ENCODE measurements around the gene ATP10B.

The ATP10B gene

DNA sequence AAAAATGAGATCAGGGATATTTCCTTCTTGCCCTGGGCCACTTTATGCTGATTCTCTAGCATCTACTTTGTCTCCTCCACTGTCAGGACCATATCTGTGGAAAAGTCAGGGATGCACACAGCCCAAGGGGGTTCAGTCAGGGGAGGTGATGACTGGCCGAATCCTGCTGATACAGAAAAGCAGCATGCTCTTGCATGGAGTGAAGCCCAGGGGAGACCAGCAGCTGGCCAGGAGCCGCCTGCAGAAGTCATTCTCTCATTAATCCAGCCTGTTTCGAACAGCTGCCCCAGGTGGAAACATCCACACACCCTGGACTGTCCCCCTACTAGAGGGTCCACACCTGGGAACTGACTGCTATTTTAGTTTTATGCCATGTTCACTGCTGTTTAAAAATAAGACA lies 177.1 kb downstream of the ATP10B start:
- TF ChIP-seq CTCF (IDR thresholded peaks at IDR 0.05; ENCODE audit: insufficient read depth, low read depth, low read length, missing control alignments) = no peak
- no peak for DNase-seq (ENCODE audit: low read depth)
- no peak overlapping the region for H3K4me3 ChIP-seq (ENCODE audit: low read length)

GRCh38 chr5:160672521-160672920 lies 179.5 kb downstream of the ATP10B start:
- TF ChIP-seq CTCF (IDR thresholded peaks at IDR 0.05; ENCODE audit: insufficient read depth, low read depth, low read length, missing control alignments) = no peak
- no peak overlapping the region for H3K4me3 ChIP-seq (ENCODE audit: low read length)
- no peak for DNase-seq (ENCODE audit: low read depth)

GRCh38 chr5:160668356-160668755 lies 183.7 kb downstream of the ATP10B start:
- TF ChIP-seq CTCF (IDR thresholded peaks at IDR 0.05; ENCODE audit: insufficient read depth, low read depth, low read length, missing control alignments) = no peak
- no peak overlapping the region for H3K4me3 ChIP-seq (ENCODE audit: low read length)
- DNase-seq (ENCODE audit: low read depth) = no peak

DNA sequence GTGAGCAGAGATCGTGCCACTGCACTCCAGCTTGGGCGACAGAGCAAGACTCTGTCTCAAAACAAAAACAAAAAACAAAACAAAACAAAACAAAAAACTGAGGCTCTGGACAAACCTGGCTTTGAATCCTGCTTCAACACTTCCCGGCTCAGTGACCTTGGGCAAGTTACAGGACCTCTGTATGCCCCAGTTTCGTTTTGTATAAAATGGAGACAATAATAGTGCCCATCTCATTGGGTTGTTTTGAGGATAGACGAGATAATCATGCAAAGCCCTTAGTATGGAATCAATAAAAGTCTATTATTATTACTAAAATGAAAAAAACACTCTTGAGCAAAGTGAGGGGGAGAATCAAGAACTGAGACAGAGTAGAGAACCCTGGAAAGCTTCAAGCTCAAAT lies 184.9 kb downstream of the ATP10B start:
- no peak for TF ChIP-seq CTCF (IDR thresholded peaks at IDR 0.05; ENCODE audit: insufficient read depth, low read depth, low read length, missing control alignments)
- H3K4me3 ChIP-seq (ENCODE audit: low read length) = no peak overlapping the region
- DNase-seq (ENCODE audit: low read depth) = no peak

DNA sequence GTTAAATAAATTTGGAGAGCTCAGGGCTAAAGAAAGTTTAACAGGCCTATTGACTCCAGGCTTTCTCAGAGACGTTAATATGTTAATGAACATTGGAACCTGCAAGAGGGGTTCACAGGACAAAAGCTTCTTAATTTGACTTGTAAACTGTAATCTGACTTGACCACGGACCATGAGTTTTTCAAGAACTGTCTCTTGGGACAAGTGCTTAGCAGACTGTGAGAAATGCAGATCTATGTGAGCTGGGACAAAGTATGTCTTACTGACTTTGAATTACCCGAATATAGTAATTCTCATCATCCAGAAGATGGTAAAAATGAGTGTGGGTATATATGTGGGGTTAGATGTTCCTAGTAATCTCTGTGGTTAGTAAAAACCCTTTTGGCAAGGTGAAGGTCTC lies 186.6 kb downstream of the ATP10B start:
- TF ChIP-seq CTCF (IDR thresholded peaks at IDR 0.05; ENCODE audit: insufficient read depth, low read depth, low read length, missing control alignments) = no peak
- H3K4me3 ChIP-seq (ENCODE audit: low read length) = no peak overlapping the region
- DNase-seq (ENCODE audit: low read depth) = no peak

DNA sequence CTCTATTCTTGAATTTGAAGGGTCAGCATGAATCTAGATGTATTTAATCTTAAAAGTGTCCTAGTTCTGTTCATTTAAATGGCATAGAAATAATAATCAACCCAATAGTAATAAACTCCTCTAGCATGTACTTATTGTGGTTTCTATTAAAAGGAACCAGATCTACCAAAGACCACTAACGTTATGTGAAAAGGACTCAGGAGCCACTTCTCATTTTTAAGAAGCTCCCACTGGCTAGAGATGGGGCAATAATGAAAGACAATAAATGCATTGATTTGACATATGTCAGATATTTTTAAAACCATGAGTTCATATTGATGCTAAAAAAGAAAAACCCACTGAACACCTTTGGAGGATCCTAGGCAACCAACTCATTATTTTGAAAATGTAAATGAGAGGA lies 191.9 kb downstream of the ATP10B start:
- no peak overlapping the region for H3K4me3 ChIP-seq (ENCODE audit: low read length)
- DNase-seq (ENCODE audit: low read depth) = no peak
- no peak for TF ChIP-seq CTCF (IDR thresholded peaks at IDR 0.05; ENCODE audit: insufficient read depth, low read depth, low read length, missing control alignments)

DNA sequence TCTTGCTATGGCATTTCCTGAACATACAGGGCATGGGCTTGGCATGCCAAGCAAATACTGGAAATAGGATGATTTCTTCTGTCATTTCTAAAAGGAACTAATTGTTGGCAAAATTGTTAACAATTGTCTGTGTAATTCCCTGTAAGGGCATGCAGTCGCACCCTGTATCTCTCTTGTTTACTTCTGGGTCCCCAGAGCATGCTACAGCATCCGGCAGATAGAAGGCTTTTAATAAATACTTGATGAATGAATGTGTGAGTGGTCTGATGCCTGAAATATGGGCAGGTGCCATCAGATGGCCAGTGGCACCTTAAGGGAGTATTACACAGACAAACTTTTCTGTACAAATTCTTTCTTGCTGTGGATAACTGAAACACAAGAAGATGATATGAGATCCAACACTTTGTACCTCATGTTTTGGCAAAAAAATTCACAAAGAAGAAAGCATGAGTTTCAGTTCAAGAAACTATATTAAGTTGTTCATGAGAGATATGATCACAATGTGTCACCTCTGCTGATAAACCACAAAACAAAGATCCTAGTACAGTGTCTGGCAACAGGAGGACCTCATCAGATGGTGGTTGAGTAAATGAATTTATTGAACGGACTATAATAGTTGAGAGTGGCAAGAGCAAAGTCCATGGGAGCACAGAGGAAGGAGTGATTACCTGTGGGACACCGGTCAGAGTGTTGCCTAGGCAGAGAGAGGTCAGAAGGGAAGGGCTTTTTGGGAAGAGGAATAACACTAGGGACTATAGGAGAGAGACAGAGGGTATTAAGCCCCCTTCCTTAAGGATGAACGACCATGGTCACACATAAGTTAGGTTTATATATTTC lies 194.2 kb downstream of the ATP10B start:
- DNase-seq (ENCODE audit: low read depth) = no peak
- H3K4me3 ChIP-seq (ENCODE audit: low read length) = no peak overlapping the region
- TF ChIP-seq CTCF (IDR thresholded peaks at IDR 0.05; ENCODE audit: insufficient read depth, low read depth, low read length, missing control alignments) = no peak

Data from epithelial cell of esophagus (primary cell).